SK-N-MC (cell line): ENCODE results near the gene ZNF770.
"Not testable (repeated sequence)": the region's sequence is repeated elsewhere in the genome, so short reads cannot be mapped to it uniquely, and the experiment has no call there.

Experiments
- DNase-seq: peaks from one replicate; pipeline ENCODE4 v3.0.0-alpha.2; 2011; ENCODE audit warnings: low read depth, low spot score
- H3K27ac ChIP-seq: fragments of 200-600 bp; sonication (generic); 2 replicates; pipeline ENCODE4 v1.5.1; 2016; ENCODE audit warnings: mixed run types
- H3K36me3 ChIP-seq: fragments of 200-600 bp; sonication (generic); 2 replicates; pipeline ENCODE4 v1.6.1; 2017; ENCODE audit warnings: antibody characterized with exemption, low read length, mixed read lengths; ENCODE audit not compliant: insufficient read depth
- H3K4me3 ChIP-seq: fragments of 200-600 bp; sonication (generic); 2 replicates; pipeline ENCODE4 v1.5.1; 2016
- H3K9ac ChIP-seq: fragments of 200-600 bp; sonication (generic); 2 replicates; pipeline ENCODE4 v1.8.0; 2017; ENCODE audit warnings: mixed run types, mixed read lengths; ENCODE audit not compliant: insufficient read length
- H3K9me3 ChIP-seq: fragments of 200-600 bp; sonication (generic); 2 replicates; pipeline ENCODE4 v1.6.1; 2017; ENCODE audit warnings: low read depth, mild to moderate bottlenecking, antibody characterized with exemption, low read length, moderate library complexity, mixed read lengths
- EZH2 ChIP-seq: fragments of 200-600 bp; sonication (generic); IDR thresholded peaks from one replicate; pipeline ENCODE4 v1.6.1; 2017; ENCODE audit warnings: antibody characterized with exemption
- FOXP2 ChIP-seq: optimal IDR thresholded peaks from 2 replicates; pipeline ENCODE3; 2011; ENCODE audit warnings: mild to moderate bottlenecking, moderate library complexity; ENCODE audit not compliant: insufficient read depth; ENCODE audit errors: extremely low read length, control extremely low read depth
- POLR2AphosphoS5 ChIP-seq: IDR thresholded peaks from 2 replicates; pipeline ENCODE4 v1.6.1; 2012; ENCODE audit warnings: mild to moderate bottlenecking, low read depth, low read length, borderline replicate concordance

ZNF770 gene

GRCh38 chr15:34986771-34987480 lies 1.2 kb downstream of the ZNF770 start:
- Histone ChIP-seq H3K36me3 (peaks cover 41% of the 10 kb centered on the region), H3K27ac (no peak overlapping the region), H3K9me3 (no peaks in the 10 kb centered on the region), H3K9ac (peak overlapping the region; percentile 99), H3K4me3 (peak overlapping the region; percentile 100)
- DNase-seq, result no peak
- TF ChIP-seq POLR2AphosphoS5, result no peak
- TF ChIP-seq EZH2, result no peak
- TF ChIP-seq FOXP2, result no peak

GRCh38 chr15:34986326-34986725 lies 1.8 kb downstream of the ZNF770 start:
- peak overlapping the region; percentile 100 for H3K4me3 ChIP-seq
- no peak for TF ChIP-seq FOXP2
- H3K36me3 ChIP-seq, result peaks cover 45% of the 10 kb centered on the region
- no peak overlapping the region for H3K27ac ChIP-seq
- no peaks in the 10 kb centered on the region for H3K9me3 ChIP-seq
- no peak for DNase-seq
- H3K9ac ChIP-seq, result peak overlapping the region; percentile 99

GRCh38 chr15:34984889-34985630 lies 3.0 kb downstream of the ZNF770 start:
- no peaks in the 10 kb centered on the region for H3K9me3 ChIP-seq
- H3K27ac ChIP-seq, result no peak overlapping the region
- no peak overlapping the region for H3K9ac ChIP-seq
- TF ChIP-seq FOXP2 (no peak), POLR2AphosphoS5 (no peak), EZH2 (no peak)
- no peak overlapping the region; the same call in 1 of the 2 replicates for H3K4me3 ChIP-seq
- no peak for DNase-seq
- H3K36me3 ChIP-seq, result peaks cover 46% of the 10 kb centered on the region

GRCh38 chr15:34976743-34977142 lies 11.3 kb downstream of the ZNF770 start:
- H3K9me3 ChIP-seq, result no peaks in the 10 kb centered on the region
- no peak for DNase-seq

GRCh38 chr15:34976073-34976472 lies 12.0 kb downstream of the ZNF770 start:
- no peak overlapping the region for H3K27ac ChIP-seq
- H3K36me3 ChIP-seq, result no peaks in the 10 kb centered on the region
- no peak overlapping the region for H3K9ac ChIP-seq
- DNase-seq, result no peak
- H3K9me3 ChIP-seq, result no peaks in the 10 kb centered on the region
- TF ChIP-seq EZH2 (no peak), POLR2AphosphoS5 (no peak), FOXP2 (no peak)
- no peak overlapping the region for H3K4me3 ChIP-seq

More at GRCh38 chr15:34976743-34977142, 11.3 kb downstream of the ZNF770 start:
- Histone ChIP-seq H3K36me3 (peaks cover 4% of the 10 kb centered on the region; the same call in 1 of the 2 replicates), H3K9ac (no peak overlapping the region), H3K27ac (no peak overlapping the region), H3K4me3 (no peak overlapping the region)
- TF ChIP-seq EZH2, result no peak
- no peak for TF ChIP-seq FOXP2
- no peak for TF ChIP-seq POLR2AphosphoS5

GRCh38 chr15:34973512-34973911 lies 14.6 kb downstream of the ZNF770 start:
- TF ChIP-seq POLR2AphosphoS5 (no peak), FOXP2 (no peak)
- H3K9ac ChIP-seq, result no peak overlapping the region
- no peak overlapping the region for H3K27ac ChIP-seq
- no peak overlapping the region for H3K4me3 ChIP-seq
- H3K36me3 ChIP-seq, result no peaks in the 10 kb centered on the region
- DNase-seq, result no peak
- no peaks in the 10 kb centered on the region for H3K9me3 ChIP-seq

GRCh38 chr15:34970098-34970643 lies 17.9 kb downstream of the ZNF770 start:
- not testable (repeated sequence) for H3K36me3 ChIP-seq, H3K9me3 ChIP-seq, H3K27ac ChIP-seq, DNase-seq
- H3K9ac ChIP-seq, result peak overlapping the region; percentile 46
- peak overlapping the region; percentile 92 for H3K4me3 ChIP-seq

- H3K9ac ChIP-seq, result peak within 1 kb of the TSS; percentile 97
- peaks cover 4% of the 10 kb centered on the region; the same call in 1 of the 2 replicates for H3K36me3 ChIP-seq
- H3K27ac ChIP-seq, result peak within 1 kb of the TSS; percentile 21; the same call in 1 of the 2 replicates
- H3K4me3 ChIP-seq, result peak within 1 kb of the TSS; percentile 92
- peak; percentile 92 for DNase-seq
- TF ChIP-seq POLR2AphosphoS5 (peak; percentile 95), FOXP2 (peak; percentile 24), EZH2 (no peak)
- H3K9me3 ChIP-seq, result no peaks in the 10 kb centered on the region
These were observed 18.6 kb downstream of the ZNF770 start, which contains the start of gene AQR for GRCh38 chr15:34969340-34970097. AQR (minus strand) TSS chr15:34969742; CDS start chr15:34969613, 129 bp downstream.
